Stimulated activated naive CD8-positive, alpha-beta T cell treated with anti-CD3 and anti-CD28 coated beads, Interleukin-15, amount 100 ng/mL, for 72 hours (primary cell): Measurements from ENCODE around the gene OTUB1.

ENCODE experiments used
- ATAC-seq: fragments of 150-1000 bp; cut with Tn5 transposase; 2 replicates; pipeline ENCODE4 v1.10.0; 2021; ENCODE audit warnings: mild to moderate bottlenecking, moderate library complexity
- DNase-seq, 2 donors: peaks; one replicate each; pipeline ENCODE4 v3.0.0; 2021 to 2022
- H3K27ac Mint-ChIP-seq, 2 donors: one replicate each; pipeline ENCODE4 v1.8.0; 2022; ENCODE audit warnings: mild to moderate bottlenecking in 2 of 2, mixed read lengths in 2 of 2, moderate library complexity in 2 of 2
- H3K27me3 Mint-ChIP-seq: one replicate; pipeline ENCODE4 v1.8.0; 2022; ENCODE audit warnings: mixed read lengths
- H3K4me1 Mint-ChIP-seq: one replicate; pipeline ENCODE4 v1.8.0; 2022; ENCODE audit warnings: mild to moderate bottlenecking, mixed read lengths
- H3K4me3 Mint-ChIP-seq, 2 donors: one replicate each; pipeline ENCODE4 v1.8.0; 2022; ENCODE audit warnings: mild to moderate bottlenecking in 2 of 2, mixed read lengths in 2 of 2, moderate library complexity in 1 of 2
- H3K9me3 Mint-ChIP-seq, 2 donors: one replicate each; pipeline ENCODE4 v1.8.0; 2022; ENCODE audit warnings: mixed read lengths in 2 of 2

OTUB1 gene

GRCh38 chr11:63986156-63986931 lies at the start of gene OTUB1:
TSS of gene OTUB1 (plus strand) at chr11:63986438. CDS start at chr11:63986457, 19 bp downstream.
- peaks cover 44% of the 10 kb centered on the region for H3K4me1 Mint-ChIP-seq
- ATAC-seq (peak; percentile 96), DNase-seq (peak; percentile 72 to 88)
- peak within 1 kb of the TSS; percentile 98 to 99 for H3K27ac Mint-ChIP-seq
- H3K27me3 Mint-ChIP-seq: no peaks in the 10 kb centered on the region
- no peaks in the 10 kb centered on the region for H3K9me3 Mint-ChIP-seq
- H3K4me3 Mint-ChIP-seq: peak within 1 kb of the TSS; percentile 96 to 98

GRCh38 chr11:63937713-63938478 lies 48.3 kb upstream of the OTUB1 start:
- H3K9me3 Mint-ChIP-seq: no peaks in the 10 kb centered on the region
- peak overlapping the region; percentile 82 to 87 for H3K27ac Mint-ChIP-seq
- peak overlapping the region; percentile 85 to 100 for H3K4me3 Mint-ChIP-seq
- peak in 1 of 2 donors; percentile 11 for DNase-seq
- peak; percentile 44 for ATAC-seq
- peaks cover 36% of the 10 kb centered on the region for H3K4me1 Mint-ChIP-seq
- H3K27me3 Mint-ChIP-seq: no peaks in the 10 kb centered on the region

- H3K27me3 Mint-ChIP-seq: no peaks in the 10 kb centered on the region
- peak within 1 kb of the TSS; percentile 85 to 100 for H3K4me3 Mint-ChIP-seq
- peaks cover 36% of the 10 kb centered on the region for H3K4me1 Mint-ChIP-seq
- DNase-seq (peak; percentile 95 to 96), ATAC-seq (peak; percentile 96)
- no peaks in the 10 kb centered on the region for H3K9me3 Mint-ChIP-seq
- peak within 1 kb of the TSS; percentile 90 to 96 for H3K27ac Mint-ChIP-seq
Observed at GRCh38 chr11:63938479-63939396, 47.5 kb upstream of the OTUB1 start, which contains the start of gene NAA40. TSS of gene NAA40 (plus strand) at chr11:63939002. CDS start at chr11:63939097, 95 bp downstream.

GRCh38 chr11:63939397-63939891 lies 46.8 kb upstream of the OTUB1 start:
- no peak for ATAC-seq
- peaks cover 36% of the 10 kb centered on the region for H3K4me1 Mint-ChIP-seq
- no peaks in the 10 kb centered on the region for H3K9me3 Mint-ChIP-seq
- H3K4me3 Mint-ChIP-seq: peak overlapping the region; percentile 85 to 100
- H3K27me3 Mint-ChIP-seq: no peaks in the 10 kb centered on the region
- peak overlapping the region; percentile 90 to 96 for H3K27ac Mint-ChIP-seq
- DNase-seq: no peak

- Mint-ChIP-seq H3K9me3 (no peaks in the 10 kb centered on the region), H3K27ac (no peak overlapping the region), H3K4me3 (peak overlapping the region in 1 of 2 donors; percentile 100), H3K4me1 (peaks cover 36% of the 10 kb centered on the region), H3K27me3 (no peaks in the 10 kb centered on the region)
- ATAC-seq: no peak
- DNase-seq: no peak
Observed at GRCh38 chr11:63940786-63941185, 45.5 kb upstream of the OTUB1 start.

- peaks cover 36% of the 10 kb centered on the region for H3K4me1 Mint-ChIP-seq
- no peak overlapping the region for H3K4me3 Mint-ChIP-seq
- DNase-seq: no peak
- H3K27me3 Mint-ChIP-seq: no peaks in the 10 kb centered on the region
- no peaks in the 10 kb centered on the region for H3K9me3 Mint-ChIP-seq
- no peak overlapping the region for H3K27ac Mint-ChIP-seq
- no peak for ATAC-seq
Observed at GRCh38 chr11:63941901-63942300, 44.3 kb upstream of the OTUB1 start.

- Mint-ChIP-seq H3K27ac (no peak overlapping the region), H3K4me3 (no peak overlapping the region), H3K4me1 (peaks cover 32% of the 10 kb centered on the region), H3K27me3 (no peaks in the 10 kb centered on the region), H3K9me3 (no peaks in the 10 kb centered on the region)
- DNase-seq (no peak), ATAC-seq (no peak)
Observed at GRCh38 chr11:63942803-63943202, 43.4 kb upstream of the OTUB1 start.

GRCh38 chr11:63944987-63945386 lies 41.3 kb upstream of the OTUB1 start:
- ATAC-seq: no peak
- H3K4me3 Mint-ChIP-seq: no peak overlapping the region
- H3K27me3 Mint-ChIP-seq: no peaks in the 10 kb centered on the region
- no peak for DNase-seq
- H3K27ac Mint-ChIP-seq: no peak overlapping the region
- H3K9me3 Mint-ChIP-seq: no peaks in the 10 kb centered on the region
- peaks cover 17% of the 10 kb centered on the region for H3K4me1 Mint-ChIP-seq

- peak; percentile 33 to 49 for DNase-seq
- Mint-ChIP-seq H3K9me3 (no peaks in the 10 kb centered on the region), H3K27ac (no peak overlapping the region), H3K4me3 (no peak overlapping the region), H3K27me3 (no peaks in the 10 kb centered on the region), H3K4me1 (peaks cover 12% of the 10 kb centered on the region)
- ATAC-seq: peak; percentile 80
Observed at GRCh38 chr11:63945477-63946163, 40.6 kb upstream of the OTUB1 start.

- Mint-ChIP-seq H3K27ac (peak overlapping the region; percentile 0 to 53), H3K9me3 (no peaks in the 10 kb centered on the region), H3K27me3 (no peaks in the 10 kb centered on the region), H3K4me1 (peaks cover 30% of the 10 kb centered on the region), H3K4me3 (peak overlapping the region; percentile 31 to 49)
- ATAC-seq: peak; percentile 98
- DNase-seq: peak; percentile 18 to 56
Observed at GRCh38 chr11:63951779-63952536, 34.3 kb upstream of the OTUB1 start.

GRCh38 chr11:63952570-63952969 lies 33.7 kb upstream of the OTUB1 start:
- peaks cover 30% of the 10 kb centered on the region for H3K4me1 Mint-ChIP-seq
- H3K27me3 Mint-ChIP-seq: no peaks in the 10 kb centered on the region
- no peak for ATAC-seq
- H3K9me3 Mint-ChIP-seq: no peaks in the 10 kb centered on the region
- no peak for DNase-seq
- no peak overlapping the region for H3K4me3 Mint-ChIP-seq
- peak overlapping the region in 1 of 2 donors; percentile 0 for H3K27ac Mint-ChIP-seq

GRCh38 chr11:63958008-63958407 lies 28.2 kb upstream of the OTUB1 start:
- Mint-ChIP-seq H3K27ac (no peak overlapping the region), H3K4me3 (no peak overlapping the region), H3K27me3 (no peaks in the 10 kb centered on the region), H3K4me1 (peaks cover 26% of the 10 kb centered on the region), H3K9me3 (no peaks in the 10 kb centered on the region)
- DNase-seq (no peak), ATAC-seq (no peak)

- no peaks in the 10 kb centered on the region for H3K27me3 Mint-ChIP-seq
- DNase-seq: peak in 1 of 2 donors; percentile 28
- peak overlapping the region in 1 of 2 donors; percentile 27 for H3K4me3 Mint-ChIP-seq
- ATAC-seq: peak; percentile 82
- H3K27ac Mint-ChIP-seq: peak overlapping the region in 1 of 2 donors; percentile 69
- H3K4me1 Mint-ChIP-seq: peaks cover 20% of the 10 kb centered on the region
- H3K9me3 Mint-ChIP-seq: no peaks in the 10 kb centered on the region
Observed at GRCh38 chr11:63961608-63962412, 24.4 kb upstream of the OTUB1 start.
